ENCODE data around the gene PLA2G3. TPM values are rescaled to one million over a fixed set of nuclear protein-coding genes. Genes with fewer than 3 reads are reported as not detected.

The PLA2G3 gene
- total and polyA plus RNA-seq, 4 donors, result 0.85 to 17.4 (median 8.2) TPM

- Histone ChIP-seq H3K36me3 (ENCODE audit: control insufficient read depth in 4 of 4, insufficient read depth in 4 of 4, low read length in 4 of 4) (peaks cover 0 to 2% (median 0%) of the 10 kb centered on the region in 4 donors), H3K27me3 (ENCODE audit: control insufficient read depth in 3 of 3, insufficient read depth in 3 of 3, low read length in 2 of 3) (peaks cover 0 to 3% (median 0%) of the 10 kb centered on the region in 3 donors), H3K9ac (ENCODE audit: insufficient read depth in 1 of 2, low read length in 2 of 2) (no peak overlapping the region), H3K4me3 (no peak overlapping the region), H3K4me1 (ENCODE audit: control insufficient read depth in 5 of 5, insufficient read depth in 5 of 5, low read length in 5 of 5) (peaks cover 0 to 7% (median 0%) of the 10 kb centered on the region in 5 donors), H3K27ac (ENCODE audit: low read depth in 1 of 2, low read length in 1 of 2) (no peak overlapping the region), H3K9me3 (ENCODE audit: control insufficient read depth in 4 of 4, insufficient read depth in 3 of 4, low read length in 3 of 4) (no peaks in the 10 kb centered on the region)
- DNase-seq, result no peak
- WGBS, 2 donors, result 89 to 95% methylated on average over 4 of the region's 4 CpGs
- no peak for ATAC-seq (ENCODE audit: insufficient read depth, low FRiP score)
- TF ChIP-seq CTCF (IDR thresholded peaks at IDR 0.05; ENCODE audit: control extremely low read depth, extremely low read depth), result no peak
These were observed 5.6 kb downstream of the PLA2G3 start for GRCh38 chr22:31134688-31135087.

GRCh38 chr22:31133911-31134310 is 6.4 kb downstream of the PLA2G3 start:
- Histone ChIP-seq H3K4me3 (no peak overlapping the region), H3K4me1 (ENCODE audit: control insufficient read depth in 5 of 5, insufficient read depth in 5 of 5, low read length in 5 of 5) (peaks cover 0 to 7% (median 0%) of the 10 kb centered on the region in 5 donors), H3K9ac (ENCODE audit: insufficient read depth in 1 of 2, low read length in 2 of 2) (no peak overlapping the region), H3K9me3 (ENCODE audit: control insufficient read depth in 4 of 4, insufficient read depth in 3 of 4, low read length in 3 of 4) (no peaks in the 10 kb centered on the region), H3K36me3 (ENCODE audit: control insufficient read depth in 4 of 4, insufficient read depth in 4 of 4, low read length in 4 of 4) (peaks cover 0 to 2% (median 0%) of the 10 kb centered on the region in 4 donors), H3K27ac (ENCODE audit: low read depth in 1 of 2, low read length in 1 of 2) (no peak overlapping the region), H3K27me3 (ENCODE audit: control insufficient read depth in 3 of 3, insufficient read depth in 3 of 3, low read length in 2 of 3) (no peaks in the 10 kb centered on the region)
- ATAC-seq (ENCODE audit: insufficient read depth, low FRiP score) (no peak), DNase-seq (no peak)
- no peak for TF ChIP-seq CTCF (IDR thresholded peaks at IDR 0.05; ENCODE audit: control extremely low read depth, extremely low read depth)
- WGBS, 2 donors, result 95 to 97% methylated on average over 19 of the region's 19 CpGs

GRCh38 chr22:31130873-31131272 is 9.4 kb downstream of the PLA2G3 start:
- TF ChIP-seq CTCF (IDR thresholded peaks at IDR 0.05; ENCODE audit: control extremely low read depth, extremely low read depth), result no peak
- Histone ChIP-seq H3K4me3 (no peak overlapping the region), H3K27ac (ENCODE audit: low read depth in 1 of 2, low read length in 1 of 2) (no peak overlapping the region), H3K27me3 (ENCODE audit: control insufficient read depth in 3 of 3, insufficient read depth in 3 of 3, low read length in 2 of 3) (no peaks in the 10 kb centered on the region), H3K9ac (ENCODE audit: insufficient read depth in 1 of 2, low read length in 2 of 2) (no peak overlapping the region), H3K9me3 (ENCODE audit: control insufficient read depth in 4 of 4, insufficient read depth in 3 of 4, low read length in 3 of 4) (no peaks in the 10 kb centered on the region), H3K36me3 (ENCODE audit: control insufficient read depth in 4 of 4, insufficient read depth in 4 of 4, low read length in 4 of 4) (peaks cover 0 to 2% (median 0%) of the 10 kb centered on the region in 4 donors), H3K4me1 (ENCODE audit: control insufficient read depth in 5 of 5, insufficient read depth in 5 of 5, low read length in 5 of 5) (peaks cover 0 to 7% (median 0%) of the 10 kb centered on the region in 5 donors)
- ATAC-seq (ENCODE audit: insufficient read depth, low FRiP score), result no peak
- WGBS, 2 donors, result 66 to 92% methylated on average over 2 of the region's 2 CpGs
- DNase-seq, result peak in 1 of 3 donors; percentile 11

GRCh38 chr22:31128156-31128555 is 12.2 kb downstream of the PLA2G3 start:
- Histone ChIP-seq H3K4me3 (no peak overlapping the region), H3K4me1 (ENCODE audit: control insufficient read depth in 5 of 5, insufficient read depth in 5 of 5, low read length in 5 of 5) (peaks cover 0 to 7% (median 0%) of the 10 kb centered on the region in 5 donors), H3K9me3 (ENCODE audit: control insufficient read depth in 4 of 4, insufficient read depth in 3 of 4, low read length in 3 of 4) (no peaks in the 10 kb centered on the region), H3K27me3 (ENCODE audit: control insufficient read depth in 3 of 3, insufficient read depth in 3 of 3, low read length in 2 of 3) (no peaks in the 10 kb centered on the region), H3K9ac (ENCODE audit: insufficient read depth in 1 of 2, low read length in 2 of 2) (no peak overlapping the region), H3K36me3 (ENCODE audit: control insufficient read depth in 4 of 4, insufficient read depth in 4 of 4, low read length in 4 of 4) (no peaks in the 10 kb centered on the region), H3K27ac (ENCODE audit: low read depth in 1 of 2, low read length in 1 of 2) (no peak overlapping the region)
- DNase-seq (no peak), ATAC-seq (ENCODE audit: insufficient read depth, low FRiP score) (no peak)
- WGBS, 2 donors, result 93 to 97% methylated on average over 7 of the region's 7 CpGs
- TF ChIP-seq CTCF (IDR thresholded peaks at IDR 0.05; ENCODE audit: control extremely low read depth, extremely low read depth), result no peak

Measured in lung (tissue), 12 donors.